ENCODE data around the gene PALLD. TPM values are rescaled to one million over a fixed set of nuclear protein-coding genes. Genes with fewer than 3 reads are reported as not detected.

The PALLD gene
- total and polyA plus RNA-seq, 2 of the 8 experiments (the other 6 are each of a cell fraction or from before 2014, with no cell fraction given): 10.5 to 25.0 TPM

DNA sequence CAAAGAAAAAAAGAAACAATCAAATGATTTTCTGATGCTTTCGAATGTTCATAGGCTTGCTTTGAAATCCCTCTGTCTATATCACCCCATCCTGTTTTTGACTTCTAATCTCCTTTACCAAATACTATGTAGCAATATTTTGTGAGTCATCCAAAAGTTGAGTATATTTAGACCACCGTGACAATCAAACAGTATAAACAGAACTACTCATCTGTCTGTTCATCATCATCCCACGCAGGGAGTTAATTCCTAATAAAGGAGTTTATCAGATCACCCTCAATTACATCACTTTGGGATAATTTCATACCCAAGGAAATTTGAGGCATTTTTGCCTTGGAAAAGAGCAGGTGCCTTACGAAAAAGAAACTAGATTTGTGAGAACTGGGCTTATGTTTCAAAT lies 300.3 kb downstream of the PALLD start:
- 66% methylated on average over 4 of the region's 4 CpGs; no CpG with 5 or more reads in 1 of the 2 experiments for WGBS, 2 experiments (ENCODE audit: extremely low coverage in 1 of 2, insufficient coverage in 1 of 2, insufficient read length in 1 of 2, insufficient replicate concordance in 2 of 2, low coverage in 1 of 2, low lambda C conversion rate in 2 of 2, missing lambda C conversion rate in 1 of 2)
- no peak overlapping the region for H2BK20ac ChIP-seq (ENCODE audit: low read length)
- no peak overlapping the region for H2AK5ac ChIP-seq (ENCODE audit: low read depth, low read length)
- H2BK15ac ChIP-seq (ENCODE audit: low read length): no peak overlapping the region
- no peak overlapping the region for H2BK12ac ChIP-seq (ENCODE audit: low read depth, low read length)
- H3K56ac ChIP-seq (replicated peaks; ENCODE audit: insufficient read length, low read depth, low read length): no peak overlapping the region
- H3K79me1 ChIP-seq (ENCODE audit: low read depth, low read length): no peaks in the 10 kb centered on the region
- ChIA-PET POLR2A (ENCODE audit: partially characterized antibody) (no interaction called here), CTCF (ENCODE audit: partially characterized antibody) (no interaction called here)
- H4K91ac ChIP-seq (replicated peaks; ENCODE audit: insufficient read length, low read length): no peak overlapping the region
- H4K5ac ChIP-seq (ENCODE audit: insufficient read length, low read depth, low read length): no peak overlapping the region
- no peak overlapping the region for H2BK120ac ChIP-seq (replicated peaks; ENCODE audit: low read depth, low read length)
- peaks cover 0 to 1% of the 10 kb centered on the region in 2 experiments; a peak in 2 of 4 replicates for H3K9me3 ChIP-seq (ENCODE audit: insufficient read depth in 2 of 2, low read depth in 1 of 2, low read length in 1 of 2)
- H3K4ac ChIP-seq (replicated peaks; ENCODE audit: insufficient read length, low read depth, low read length): no peak overlapping the region
- H3K4me3 ChIP-seq (ENCODE audit: extremely low read depth in 1 of 4, insufficient read depth in 2 of 4, low read depth in 3 of 4, low read length in 4 of 4): no peak overlapping the region
- H3K14ac ChIP-seq (ENCODE audit: insufficient read length): no peak overlapping the region
- H3K23ac ChIP-seq (ENCODE audit: insufficient read length): no peak overlapping the region
- no peak for TF ChIP-seq FOSL1 (IDR thresholded peaks at IDR 0.05; ENCODE audit: insufficient read depth, low read depth, low read length)
- no peak for TF ChIP-seq GTF2F1 (IDR thresholded peaks at IDR 0.05; ENCODE audit: borderline replicate concordance, low read depth, low read length)
- TF ChIP-seq RNF2 (IDR thresholded peaks at IDR 0.05; ENCODE audit: borderline replicate concordance, low read depth, low read length, missing control alignments, poor library complexity, severe bottlenecking): no peak
- TF ChIP-seq, protein P1, sequence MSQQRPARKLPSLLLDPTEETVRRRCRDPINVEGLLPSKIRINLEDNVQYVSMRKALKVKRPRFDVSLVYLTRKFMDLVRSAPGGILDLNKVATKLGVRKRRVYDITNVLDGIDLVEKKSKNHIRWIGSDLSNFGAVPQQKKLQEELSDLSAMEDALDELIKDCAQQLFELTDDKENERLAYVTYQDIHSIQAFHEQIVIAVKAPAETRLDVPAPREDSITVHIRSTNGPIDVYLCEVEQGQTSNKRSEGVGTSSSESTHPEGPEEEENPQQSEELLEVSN (IDR thresholded peaks at IDR 0.05): no peak
- TF ChIP-seq TAF7 (optimal IDR thresholded peaks at IDR 0.05; ENCODE audit: borderline replicate concordance, low read depth, low read length): no peak
- no peak for TF ChIP-seq CHD1 (IDR thresholded peaks at IDR 0.05; ENCODE audit: low read depth, low read length)
- no peak for TF ChIP-seq SAP30 (IDR thresholded peaks at IDR 0.05; ENCODE audit: insufficient read depth, insufficient replicate concordance, low read length)
- no peak for TF ChIP-seq HDAC2 (IDR thresholded peaks at IDR 0.05; ENCODE audit: borderline replicate concordance in 1 of 2, low read depth in 2 of 2, low read length in 2 of 2)
- TF ChIP-seq BACH1 (IDR thresholded peaks at IDR 0.05; ENCODE audit: low read length): no peak
- H2AFZ ChIP-seq (ENCODE audit: low read length): no peak overlapping the region
- H3K36me3 ChIP-seq (ENCODE audit: control insufficient read depth in 2 of 4, insufficient read depth in 4 of 4, low read length in 3 of 4): no peaks in the 10 kb centered on the region
- no peaks in the 10 kb centered on the region for H4K20me1 ChIP-seq (replicated peaks in 1 of 2; ENCODE audit: control insufficient read depth in 1 of 2, insufficient read depth in 2 of 2, low read length in 2 of 2)
- no peak overlapping the region for H3K4me2 ChIP-seq (ENCODE audit: insufficient read depth in 1 of 2, low read depth in 2 of 2, low read length in 2 of 2)
- H3K9ac ChIP-seq (replicated peaks in 1 of 4; ENCODE audit: extremely low read depth in 1 of 4, low read depth in 3 of 4, low read length in 3 of 4): no peak overlapping the region
- H3K79me2 ChIP-seq (ENCODE audit: control insufficient read depth in 1 of 2, insufficient read depth in 2 of 2, low read length in 2 of 2): no peaks in the 10 kb centered on the region
- H3K23me2 ChIP-seq (ENCODE audit: low read depth, low read length): no peaks in the 10 kb centered on the region
- H4K8ac ChIP-seq (ENCODE audit: extremely low read depth, insufficient read depth, low read length): no peak overlapping the region
- FAIRE-seq (no peak), DNase-seq (ENCODE audit: low read depth in 1 of 2, low spot score in 2 of 2) (no peak)
- no peak overlapping the region for H3K27ac ChIP-seq (ENCODE audit: low read depth, low read length)
- H3K27me3 ChIP-seq (replicated peaks in 1 of 4; ENCODE audit: control insufficient read depth in 3 of 4, extremely low read depth in 1 of 4, insufficient read depth in 3 of 4, low read length in 3 of 4): no peaks in the 10 kb centered on the region
- H3K18ac ChIP-seq (ENCODE audit: extremely low read depth, low read length): no peak overlapping the region
- H3K4me1 ChIP-seq (replicated peaks in 1 of 4; ENCODE audit: control insufficient read depth in 3 of 4, insufficient read depth in 4 of 4, low read length in 3 of 4): no peaks in the 10 kb centered on the region
- no peak overlapping the region for H2BK5ac ChIP-seq (ENCODE audit: low read depth, low read length)

All from H1 (cell line).